Adrenal gland (tissue), 12 donors: ENCODE data around the gene SYNDIG1. TPM values are rescaled to one million over a fixed set of nuclear protein-coding genes. Genes with fewer than 3 reads are reported as not detected.

ENCODE experiments used
- DNase-seq, 7 donors: peaks; one replicate each; pipeline ENCODE4 v3.0.0-alpha.2; 2019 to 2020
- H3K27ac ChIP-seq, 5 donors: fragments of 200-600 bp; sonication (generic) in 4 of 5; 1 replicate in 3 of 5; 2 replicates in 2 of 5; pipeline versions ENCODE4 v1.5.1 to v1.8.0; 2016 to 2020; ENCODE audit warnings: mild to moderate bottlenecking in 1 of 5
- H3K27me3 ChIP-seq: fragments of 200-600 bp; 2 replicates; pipeline ENCODE4 v1.8.0; 2021
- H3K36me3 ChIP-seq, 2 donors: fragments of 200-600 bp; replicated peaks in 1 of 2; 1 replicate in 1 of 2; 2 replicates in 1 of 2; pipeline versions ENCODE4 v1.5.1 to v1.8.0; 2018 to 2022
- H3K4me1 ChIP-seq, 2 donors: fragments of 200-600 bp; replicated peaks in 1 of 2; 1 replicate in 1 of 2; 2 replicates in 1 of 2; pipeline versions ENCODE4 v1.5.1 to v1.8.0; 2018 to 2021
- H3K4me3 ChIP-seq, 4 donors: fragments of 200-600 bp; sonication (generic) in 3 of 4; one replicate each; pipeline ENCODE4 v1.5.1; 2016 to 2018
- H3K9me3 ChIP-seq, 3 donors: fragments of 200-600 bp; sonication (generic) in 1 of 3; replicated peaks in 1 of 3; 1 replicate in 2 of 3; 2 replicates in 1 of 3; pipeline versions ENCODE4 v1.5.1 to v1.8.0; 2016 to 2021
- POLR2A ChIP-seq, 2 donors: fragments of 450-650 bp; IDR thresholded peaks; one replicate each; pipeline ENCODE4 v1.6.1; 2017; ENCODE audit warnings: antibody characterized with exemption in 2 of 2, mild to moderate bottlenecking in 2 of 2, moderate library complexity in 1 of 2
- WGBS, 4 donors: extraction: QIAGEN DNeasy Blood & Tissue Kit in 2 of 4; methylation state at CpG; one replicate each; pipeline versions ENCODE4 v1.1.5 to v1.1.7; 2013 to 2017; 5-methylcytosine and 5-hydroxymethylcytosine counted together
- intact Hi-C, 2 donors: fragments of 100-400 bp; cut with DNase I; formaldehyde crosslinking; loops; one replicate each; pipeline versions ENCODE4 v1.14.1 to v1.15.0; 2022 to 2023
- polyA plus RNA-seq, 3 donors: library from polyadenylated mRNA; stranded (reverse); fragments of 200-250 nt in 2 of 3; fragments of 350-450 nt in 1 of 3; fragmentation: Illumina TruSeq in 1 of 3; extraction: RNeasy Lipid Tissue Mini Kit (QIAGEN cat#74804) in 1 of 3; gene quantifications; one replicate each; pipeline ENCODE4 v1.2.3, GENCODE V29; 2013 to 2014
- total RNA-seq, 9 donors: library from RNA; depleted of rRNA in 4 of 9; stranded (reverse); fragments of >200 nt in 4 of 9; fragments of 120-200 nt in 1 of 9; fragmentation: NEBNext Ultra II Directional in 1 of 9; extraction: Animal tissue kit (Norgen Biotek cat#: 25700) in 1 of 9; gene quantifications; one replicate each; pipeline versions ENCODE4 v1.1.0 to v1.2.4, GENCODE V29; 2013 to 2023
- TF ChIP-seq, protein P1 (sequence below), 6 experiments: fragments of 450-650 bp in 4 of 6; fragments of 200-600 bp in 2 of 6; sonication (generic) in 1 of 6; IDR thresholded peaks; 1 replicate in 5 of 6; 2 replicates in 1 of 6; pipeline versions ENCODE4 v1.5.1 to v1.8.0; 2016 to 2021; ENCODE audit warnings: antibody characterized with exemption in 6 of 6, mild to moderate bottlenecking in 2 of 6, moderate library complexity in 1 of 6
- donor health status: healthy with polysubstance abuse.
- donor health status: Bipolar disorder and iron deficiency.
- donor health status: DM: yes; HTN: yes; CAD: no.
- donor health status: DM: no; HTN: no; CAD: no.
- donor health status: DM: no; HTN: no; CAD: no.
- donor health status: DM: yes; HTN: yes; CAD: no.

Gene SYNDIG1
- total and polyA plus RNA-seq, 12 donors = 0.26 to 3.6 (median 0.76) TPM

DNA sequence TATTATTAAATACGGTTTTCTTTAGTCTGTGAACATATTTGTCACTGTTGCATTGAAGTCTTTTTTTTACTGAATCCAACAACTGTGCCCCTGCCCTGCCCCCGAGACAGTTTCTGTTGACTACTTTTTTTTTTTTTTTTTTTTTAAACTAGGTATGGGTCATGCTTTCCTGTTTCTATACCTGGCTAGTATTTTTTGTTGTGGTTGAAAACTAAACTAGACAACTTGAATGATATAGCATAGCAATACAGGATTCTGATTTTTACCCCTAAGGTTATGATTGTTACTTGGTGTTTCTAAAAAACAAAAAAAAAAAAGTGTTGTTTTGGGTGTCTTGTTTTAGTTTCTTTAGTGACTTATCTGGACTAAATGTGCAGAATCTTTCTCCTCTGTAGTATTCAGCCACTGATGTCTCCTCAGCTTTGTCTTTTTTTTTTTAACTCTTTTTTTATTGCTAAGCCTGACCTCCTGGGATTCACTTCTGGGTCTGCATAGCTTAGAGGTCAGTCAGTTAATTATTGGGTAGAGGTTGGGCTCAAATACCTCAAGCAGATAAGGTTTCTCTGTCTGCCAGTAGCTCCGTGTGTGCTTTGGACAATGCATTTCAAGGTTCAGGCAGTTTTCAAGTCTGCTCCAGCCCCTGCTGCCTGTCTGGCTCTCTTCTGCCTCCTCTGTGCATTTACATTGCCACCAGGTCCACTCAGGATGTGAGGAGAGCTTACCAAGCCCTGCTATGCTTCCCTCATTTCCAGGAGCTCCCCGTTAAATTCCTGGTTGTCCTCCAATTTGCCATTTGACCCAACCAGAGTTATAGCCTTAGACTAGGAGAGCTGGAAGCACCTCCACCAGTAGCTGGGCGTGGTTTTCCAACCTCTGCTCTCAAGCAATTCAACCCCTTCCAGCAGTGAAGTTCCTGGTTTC, 91.4 kb downstream of the SYNDIG1 start:
- no peak overlapping the region for H3K4me3 ChIP-seq
- DNase-seq = no peak
- intact Hi-C loops = no loop called here
- WGBS, 4 donors = 61 to 67% (median 64%) methylated on average over 5 of the region's 5 CpGs
- no peaks in the 10 kb centered on the region for H3K36me3 ChIP-seq
- TF ChIP-seq POLR2A (IDR thresholded peaks at IDR 0.05) = no peak
- TF ChIP-seq, protein P1, sequence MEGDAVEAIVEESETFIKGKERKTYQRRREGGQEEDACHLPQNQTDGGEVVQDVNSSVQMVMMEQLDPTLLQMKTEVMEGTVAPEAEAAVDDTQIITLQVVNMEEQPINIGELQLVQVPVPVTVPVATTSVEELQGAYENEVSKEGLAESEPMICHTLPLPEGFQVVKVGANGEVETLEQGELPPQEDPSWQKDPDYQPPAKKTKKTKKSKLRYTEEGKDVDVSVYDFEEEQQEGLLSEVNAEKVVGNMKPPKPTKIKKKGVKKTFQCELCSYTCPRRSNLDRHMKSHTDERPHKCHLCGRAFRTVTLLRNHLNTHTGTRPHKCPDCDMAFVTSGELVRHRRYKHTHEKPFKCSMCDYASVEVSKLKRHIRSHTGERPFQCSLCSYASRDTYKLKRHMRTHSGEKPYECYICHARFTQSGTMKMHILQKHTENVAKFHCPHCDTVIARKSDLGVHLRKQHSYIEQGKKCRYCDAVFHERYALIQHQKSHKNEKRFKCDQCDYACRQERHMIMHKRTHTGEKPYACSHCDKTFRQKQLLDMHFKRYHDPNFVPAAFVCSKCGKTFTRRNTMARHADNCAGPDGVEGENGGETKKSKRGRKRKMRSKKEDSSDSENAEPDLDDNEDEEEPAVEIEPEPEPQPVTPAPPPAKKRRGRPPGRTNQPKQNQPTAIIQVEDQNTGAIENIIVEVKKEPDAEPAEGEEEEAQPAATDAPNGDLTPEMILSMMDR (IDR thresholded peaks at IDR 0.05) = no peak
- H3K27me3 ChIP-seq = no peaks in the 10 kb centered on the region
- H3K9me3 ChIP-seq = no peaks in the 10 kb centered on the region
- no peaks in the 10 kb centered on the region for H3K4me1 ChIP-seq
- H3K27ac ChIP-seq = no peak overlapping the region

DNA sequence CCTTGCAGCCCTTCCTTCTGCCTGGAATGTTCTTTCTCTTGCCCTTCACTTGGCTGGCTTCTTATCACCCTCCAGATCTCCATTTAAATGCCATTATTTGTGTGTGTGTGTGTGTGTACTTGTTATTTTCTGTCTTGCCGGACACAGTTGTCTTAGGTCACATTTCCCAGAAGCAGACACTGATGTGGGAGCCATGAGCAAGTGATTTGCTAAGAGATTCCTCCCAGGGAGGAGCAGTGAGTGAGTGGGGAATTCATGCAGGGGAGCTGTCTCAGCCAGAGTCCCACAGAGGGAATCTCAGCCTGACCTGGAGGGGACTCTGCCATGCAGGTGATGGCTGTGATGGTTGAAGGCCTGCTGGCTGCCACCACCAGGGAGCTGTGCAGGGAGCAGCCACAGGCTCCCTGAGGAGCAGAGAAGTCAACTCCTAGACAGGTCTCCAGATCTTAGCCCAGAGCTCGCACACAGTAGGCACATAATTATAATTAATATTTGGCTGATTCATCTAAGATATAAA, 96.5 kb downstream of the SYNDIG1 start:
- Histone ChIP-seq H3K27ac (no peak overlapping the region), H3K4me1 (no peaks in the 10 kb centered on the region), H3K9me3 (no peaks in the 10 kb centered on the region), H3K4me3 (no peak overlapping the region), H3K36me3 (no peaks in the 10 kb centered on the region), H3K27me3 (no peaks in the 10 kb centered on the region)
- DNase-seq = no peak
- WGBS, 4 donors = 55 to 70% (median 66%) methylated on average over 2 of the region's 2 CpGs
- no peak for TF ChIP-seq POLR2A (IDR thresholded peaks at IDR 0.05)
- TF ChIP-seq, protein P1 (IDR thresholded peaks at IDR 0.05) = no peak
- intact Hi-C loops = no loop called here

DNA sequence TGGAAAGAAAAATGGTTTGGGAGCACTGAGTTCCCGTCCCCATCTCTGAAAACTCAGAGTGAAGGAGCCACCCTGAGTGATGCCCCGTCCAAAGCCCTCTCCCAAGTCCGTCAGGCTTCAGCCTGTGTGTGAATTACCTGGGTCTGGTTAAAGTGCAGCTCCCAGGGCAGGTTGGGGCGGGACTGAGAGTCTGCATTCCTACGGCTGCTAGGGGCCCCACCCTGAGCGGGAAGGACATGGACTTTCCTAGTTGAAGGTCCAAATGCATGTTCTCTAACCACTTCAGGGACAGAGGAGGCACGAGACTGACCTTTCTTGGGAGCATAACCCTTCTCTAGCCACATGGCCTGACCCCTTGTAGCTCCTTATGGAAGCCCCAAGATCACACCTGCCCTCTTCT, 97.2 kb downstream of the SYNDIG1 start:
- Histone ChIP-seq H3K4me1 (no peaks in the 10 kb centered on the region), H3K27ac (no peak overlapping the region), H3K36me3 (no peaks in the 10 kb centered on the region), H3K27me3 (no peaks in the 10 kb centered on the region), H3K9me3 (no peaks in the 10 kb centered on the region), H3K4me3 (no peak overlapping the region)
- intact Hi-C loops = no loop called here
- WGBS, 4 donors = 68 to 77% (median 73%) methylated on average over 7 of the region's 7 CpGs
- no peak for DNase-seq
- no peak for TF ChIP-seq POLR2A (IDR thresholded peaks at IDR 0.05)
- TF ChIP-seq, protein P1 (IDR thresholded peaks at IDR 0.05) = no peak

DNA sequence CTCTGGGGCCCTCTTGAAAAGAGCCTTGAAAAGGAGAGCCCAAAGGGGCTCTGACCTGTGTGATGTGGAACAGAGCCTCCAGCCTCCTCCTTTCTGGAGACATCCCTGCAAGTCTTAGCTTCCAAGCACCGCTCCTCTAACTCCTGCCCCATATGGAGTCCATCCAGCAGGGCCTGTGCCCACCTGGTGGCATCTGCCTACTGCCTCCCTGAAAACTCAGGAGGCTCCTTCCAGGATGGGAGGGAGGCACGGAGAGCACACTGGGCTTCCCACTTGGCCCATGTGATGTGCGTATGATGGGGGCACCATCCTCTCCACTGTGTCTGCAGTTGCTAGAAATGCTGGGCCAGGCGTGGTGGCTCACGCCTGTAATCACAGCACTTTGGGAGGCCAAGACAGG, 98.1 kb downstream of the SYNDIG1 start:
- intact Hi-C loops = no loop called here
- no peaks in the 10 kb centered on the region for H3K27me3 ChIP-seq

More for the DNA sequence above, 98.1 kb downstream of the SYNDIG1 start:
- Histone ChIP-seq H3K4me3 (no peak overlapping the region), H3K9me3 (no peaks in the 10 kb centered on the region), H3K36me3 (no peaks in the 10 kb centered on the region), H3K27ac (no peak overlapping the region), H3K4me1 (no peaks in the 10 kb centered on the region)
- peak in 1 of 7 donors; percentile 33 for DNase-seq
- TF ChIP-seq POLR2A (IDR thresholded peaks at IDR 0.05) = no peak
- 83 to 88% (median 86%) methylated on average over 4 to 5 of the region's 5 CpGs; no CpG with 5 or more reads in 1 of the 4 donors for WGBS, 4 donors
